HG02763 (cell line): ENCODE measurements around the gene C6orf136.
A peak's percentile ranks its signal among the peaks of the same experiment; 100 is the strongest.
"Not testable (repeated sequence)": the region's sequence is repeated elsewhere in the genome, so short reads cannot be mapped to it uniquely, and the experiment has no call there.

Source experiments
- ATAC-seq: cut with Tn5 transposase; IDR thresholded peaks from one replicate; pipeline ENCODE4 v1.9.1; 2021; ENCODE audit warnings: mild to moderate bottlenecking, moderate library complexity; ENCODE audit not compliant: unreplicated experiment

C6orf136 gene, protein sequence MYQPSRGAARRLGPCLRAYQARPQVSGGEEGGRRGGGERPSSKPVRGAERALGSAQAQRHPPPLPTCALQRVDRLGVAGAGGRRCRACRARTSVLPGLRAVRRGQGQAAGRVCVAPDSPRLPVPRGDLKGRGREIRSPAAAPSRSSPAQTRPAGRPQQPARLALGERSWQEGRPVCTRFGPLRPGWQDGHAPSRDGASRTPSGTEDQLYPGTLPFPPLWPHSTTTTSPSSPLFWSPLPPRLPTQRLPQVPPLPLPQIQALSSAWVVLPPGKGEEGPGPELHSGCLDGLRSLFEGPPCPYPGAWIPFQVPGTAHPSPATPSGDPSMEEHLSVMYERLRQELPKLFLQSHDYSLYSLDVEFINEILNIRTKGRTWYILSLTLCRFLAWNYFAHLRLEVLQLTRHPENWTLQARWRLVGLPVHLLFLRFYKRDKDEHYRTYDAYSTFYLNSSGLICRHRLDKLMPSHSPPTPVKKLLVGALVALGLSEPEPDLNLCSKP

DNA sequence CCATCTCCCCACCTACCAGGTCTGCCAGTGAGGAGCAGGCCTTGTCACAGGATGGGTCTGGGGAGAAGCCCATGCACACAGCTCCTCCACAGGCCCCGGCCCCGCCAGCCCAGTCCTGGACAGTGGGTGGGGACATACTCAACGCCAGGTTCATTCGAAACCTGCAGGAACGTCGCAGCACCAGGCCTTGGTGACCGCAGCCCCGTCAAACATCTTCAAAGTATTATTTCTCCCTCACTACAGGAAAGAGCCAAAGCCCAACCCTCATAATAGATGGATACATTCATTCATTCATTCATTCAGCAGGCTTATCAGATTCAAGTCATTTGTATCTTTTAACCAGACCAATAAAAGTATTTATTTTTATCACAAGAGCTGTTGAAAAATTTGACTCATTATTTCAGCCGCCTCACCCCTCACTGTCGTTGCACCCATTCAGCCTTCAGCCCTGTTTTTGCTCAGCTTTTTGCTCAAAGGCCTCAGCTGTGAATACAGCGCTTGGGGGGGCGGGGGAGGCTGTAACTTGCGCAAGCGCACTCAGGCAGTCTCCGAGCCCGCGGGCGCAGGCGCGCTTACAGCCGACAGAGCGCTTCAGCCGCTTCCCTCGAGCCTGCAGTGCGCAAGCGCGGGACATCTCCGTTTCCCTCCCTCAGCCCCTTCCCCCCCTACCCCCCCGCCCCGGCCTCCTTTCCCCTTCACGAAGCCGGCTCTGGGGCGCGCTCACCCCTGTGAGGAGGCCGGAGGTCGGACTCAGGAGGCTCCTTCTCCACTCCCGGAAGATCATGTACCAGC is at the start of gene C6orf136:
TSS of gene C6orf136 (plus strand) at position 684 of the 792 bp plus-strand sequence. CDS start at position 783, 99 bp downstream.
- peak; percentile 49 for ATAC-seq

DNA sequence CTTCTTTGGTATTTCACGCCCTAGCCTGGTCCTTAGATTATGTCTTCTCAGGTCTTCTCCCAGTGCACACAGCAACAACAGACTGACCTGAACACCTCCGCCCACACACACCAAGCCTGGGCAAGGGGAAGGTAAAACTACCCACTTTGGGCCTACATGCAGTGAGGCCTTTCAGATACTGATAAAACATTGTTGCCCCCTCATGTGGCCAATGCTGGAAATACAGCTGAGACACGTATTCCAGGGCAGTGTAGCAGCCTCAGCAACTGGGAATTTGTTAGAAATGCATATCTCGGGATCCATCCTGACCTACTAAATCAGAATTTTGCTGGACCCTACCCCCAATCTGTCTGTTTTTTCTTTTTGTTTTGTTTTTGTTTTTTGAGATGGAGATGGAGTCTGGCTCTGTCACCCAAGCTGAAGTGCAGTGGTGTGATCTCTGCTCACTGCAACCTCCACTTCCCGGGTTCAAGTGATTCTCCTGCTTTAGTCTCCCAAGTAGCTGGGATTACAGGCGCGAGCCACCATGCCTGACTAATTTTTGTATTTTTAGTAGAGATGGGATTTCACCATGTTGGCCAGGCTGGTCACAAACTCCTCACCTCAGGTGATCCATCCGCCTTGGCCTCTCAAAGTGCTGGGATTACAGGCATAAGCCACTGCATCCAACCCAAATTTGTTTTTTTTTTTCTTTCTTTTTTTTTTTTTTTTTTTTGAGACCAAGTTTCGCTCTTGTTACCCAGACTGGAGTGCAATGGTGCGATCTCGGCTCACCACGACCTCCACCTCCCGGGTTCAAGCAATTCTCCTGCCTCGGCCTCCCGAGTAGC is 49.4 kb upstream of the C6orf136 start:
- ATAC-seq: not testable (repeated sequence)

DNA sequence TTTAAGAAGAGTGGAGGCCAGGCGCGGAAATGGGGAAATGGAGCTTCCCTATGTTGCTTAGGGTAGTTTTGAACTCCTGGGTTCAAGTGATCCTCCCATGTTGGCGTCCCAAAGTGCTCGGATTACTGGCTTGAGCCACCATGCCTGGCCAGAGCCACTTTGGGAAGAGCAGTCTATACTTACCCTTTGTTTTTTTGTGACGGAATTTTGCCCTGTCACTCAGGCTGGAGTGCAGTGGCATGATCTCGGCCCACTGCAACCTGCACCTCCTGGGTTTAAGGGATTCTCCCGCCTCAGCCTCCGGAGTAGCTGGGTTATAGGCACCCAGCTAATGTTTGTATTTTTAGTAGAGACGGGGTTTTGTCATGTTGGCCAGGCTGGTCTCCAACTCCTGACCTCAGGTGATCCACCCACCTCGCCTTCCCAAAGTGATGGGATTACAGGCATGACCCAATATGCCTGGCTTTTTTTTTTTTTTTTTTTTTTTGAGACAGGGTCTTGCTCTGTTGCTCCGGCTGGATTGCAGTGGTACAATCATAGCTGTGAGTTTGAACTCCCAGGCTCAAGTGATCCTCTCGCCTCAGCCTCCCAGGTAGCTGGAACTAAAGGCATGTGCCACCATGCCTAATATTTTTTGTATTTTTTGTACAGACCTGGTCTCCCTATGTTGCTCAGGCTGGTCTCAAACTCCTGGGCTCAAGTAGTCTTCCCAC is 47.9 kb upstream of the C6orf136 start:
- ATAC-seq: no peak

DNA sequence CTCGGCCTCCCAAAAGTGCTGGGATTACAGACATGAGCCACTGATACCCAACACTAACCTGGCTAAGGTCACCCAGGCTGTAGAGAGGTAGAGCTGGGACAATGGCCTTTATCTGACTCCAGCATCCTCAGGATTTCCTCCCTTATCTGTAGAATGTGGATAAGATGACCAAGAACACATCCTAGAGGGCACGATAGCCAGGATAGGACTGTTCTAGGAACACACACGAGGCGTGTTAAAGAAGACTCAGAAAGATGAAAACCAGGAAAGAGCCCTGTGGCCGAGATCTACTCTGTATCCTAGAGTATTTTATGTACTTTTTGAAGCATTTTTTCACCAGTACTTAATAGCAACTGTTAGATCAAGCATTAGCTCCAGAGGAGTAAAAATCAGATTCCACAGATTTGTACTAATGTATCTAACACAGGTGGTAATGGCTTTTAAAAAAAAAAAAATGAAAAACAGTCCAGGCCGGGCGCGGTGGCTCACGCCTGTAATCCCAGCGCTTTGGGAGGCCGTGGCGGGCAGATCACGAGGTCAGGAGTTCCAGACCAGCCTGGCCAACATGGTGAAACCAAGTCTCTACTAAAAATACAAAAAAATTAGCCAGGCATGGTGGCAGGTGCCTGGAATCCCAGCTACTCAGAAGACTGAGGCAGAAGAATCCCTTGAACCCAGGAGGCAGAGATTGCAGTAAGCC is 47.2 kb upstream of the C6orf136 start:
- ATAC-seq: no peak

DNA sequence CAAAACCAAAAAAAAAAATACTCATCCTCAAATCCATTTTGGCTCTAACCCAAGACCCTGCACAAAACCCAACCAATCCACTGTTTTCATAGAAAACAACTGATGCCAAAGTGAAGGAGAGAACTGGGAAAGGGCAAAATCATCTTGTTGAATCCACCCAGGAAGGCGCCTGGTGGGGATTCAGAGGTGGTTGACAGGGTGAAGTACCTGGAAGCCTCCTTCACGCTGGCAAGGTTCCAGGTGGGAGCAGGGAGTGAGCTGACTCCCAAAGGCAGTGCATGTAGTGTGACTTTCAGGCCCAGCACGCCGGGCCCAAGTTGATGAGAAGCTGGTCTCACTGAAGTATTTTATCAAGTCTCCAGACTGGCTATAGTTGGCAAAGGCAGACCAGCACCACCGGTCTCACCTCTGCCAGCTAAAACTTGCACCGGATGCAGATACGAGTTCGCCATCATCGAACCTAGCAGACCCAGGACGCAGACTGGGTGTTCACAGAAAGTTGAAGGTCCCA is 46.4 kb upstream of the C6orf136 start:
- ATAC-seq: no peak

DNA sequence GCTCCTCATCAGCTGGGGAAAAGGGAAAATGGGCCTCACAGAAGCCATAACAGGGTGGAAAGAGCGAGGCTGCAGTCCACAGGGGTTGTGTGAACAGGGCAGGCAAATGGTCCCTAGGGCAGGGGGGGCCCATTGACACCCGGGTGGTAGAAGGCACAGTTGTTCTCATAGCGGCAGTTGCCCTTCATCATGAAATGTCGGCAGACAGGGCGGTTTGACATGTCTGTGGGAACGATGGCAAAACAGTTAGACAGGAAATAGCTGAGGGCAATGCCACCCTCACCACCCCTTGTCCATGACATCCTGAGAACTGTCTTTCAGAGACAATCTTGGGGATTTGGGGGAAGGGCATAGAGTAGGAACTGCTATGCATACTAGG is 45.5 kb upstream of the C6orf136 start:
- ATAC-seq: no peak

DNA sequence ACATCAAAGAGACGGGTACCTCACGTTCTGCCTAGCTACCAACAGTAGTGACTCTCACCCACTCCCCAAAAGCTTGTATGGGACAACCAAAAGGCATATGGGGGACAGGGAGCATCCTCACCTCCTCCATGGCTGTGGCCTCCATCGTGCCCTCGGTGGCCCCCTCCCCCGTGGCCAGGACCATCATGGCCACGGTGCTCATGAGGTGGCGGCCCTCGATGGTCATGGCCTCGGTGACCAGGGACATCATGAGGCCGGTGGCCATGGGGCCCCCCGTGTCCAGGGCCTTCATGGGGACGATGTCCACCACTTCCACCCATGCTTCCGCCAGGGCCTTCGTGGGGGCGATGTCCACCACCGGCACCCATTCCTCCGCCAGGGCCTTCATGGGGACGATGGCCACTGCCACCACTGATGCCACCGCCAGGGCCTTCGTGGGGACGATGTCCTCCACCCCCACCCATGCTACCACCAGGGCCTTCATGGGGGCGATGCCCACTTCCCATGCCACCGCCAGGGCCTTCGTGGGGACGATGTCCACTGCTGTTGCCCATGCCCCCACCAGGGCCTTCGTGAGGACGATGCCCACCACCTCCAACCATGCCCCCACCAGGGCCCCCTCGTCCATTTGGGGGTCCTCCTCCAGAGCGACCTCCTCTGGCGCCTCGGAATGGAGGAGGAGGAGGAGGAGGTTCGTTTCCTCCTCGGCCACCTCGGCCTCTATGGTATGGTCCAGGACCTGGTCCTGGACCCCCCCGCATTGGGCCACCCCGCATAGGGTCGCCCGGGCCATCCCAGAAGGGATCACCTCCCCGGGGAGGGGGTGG is 44.9 kb upstream of the C6orf136 start:
- no peak for ATAC-seq

DNA sequence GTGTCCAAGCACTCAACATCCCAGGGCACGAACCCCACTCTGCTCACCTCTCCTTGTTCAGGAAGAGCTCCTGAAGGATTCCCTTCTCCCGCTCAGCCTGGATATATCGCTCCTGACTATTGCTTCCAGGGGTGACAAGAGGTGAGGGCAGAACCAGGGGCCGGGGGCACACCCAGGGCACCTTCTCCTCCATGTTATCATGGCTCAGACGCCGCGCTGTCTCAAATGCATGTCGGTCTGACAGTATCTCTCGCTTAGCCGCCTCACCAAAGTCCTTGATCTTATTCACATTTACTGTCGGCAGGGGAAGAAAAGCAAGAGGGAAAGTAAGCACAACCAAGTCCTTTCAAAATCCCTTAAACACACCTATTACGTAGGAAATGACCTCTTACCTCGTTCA is 43.0 kb upstream of the C6orf136 start:
- ATAC-seq: no peak

DNA sequence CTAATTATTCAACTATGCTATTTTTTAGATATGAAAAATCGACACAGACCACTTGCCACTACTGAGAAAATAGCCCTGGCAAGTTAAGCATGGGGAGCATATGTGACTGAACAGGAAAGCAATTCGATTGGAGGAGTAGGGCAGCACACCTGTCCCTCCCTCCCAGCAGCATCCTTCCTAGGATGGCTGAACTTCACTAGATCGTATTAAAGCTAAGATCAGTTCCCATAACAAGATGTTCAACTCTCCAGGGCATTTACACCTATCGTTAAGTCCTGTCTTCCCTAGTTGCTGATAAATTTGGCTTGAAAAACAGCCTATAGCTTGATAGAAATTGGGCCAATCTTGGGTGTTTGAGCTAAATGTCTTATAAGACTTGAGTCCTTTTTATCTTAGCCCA is 36.9 kb upstream of the C6orf136 start:
- ATAC-seq: no peak

DNA sequence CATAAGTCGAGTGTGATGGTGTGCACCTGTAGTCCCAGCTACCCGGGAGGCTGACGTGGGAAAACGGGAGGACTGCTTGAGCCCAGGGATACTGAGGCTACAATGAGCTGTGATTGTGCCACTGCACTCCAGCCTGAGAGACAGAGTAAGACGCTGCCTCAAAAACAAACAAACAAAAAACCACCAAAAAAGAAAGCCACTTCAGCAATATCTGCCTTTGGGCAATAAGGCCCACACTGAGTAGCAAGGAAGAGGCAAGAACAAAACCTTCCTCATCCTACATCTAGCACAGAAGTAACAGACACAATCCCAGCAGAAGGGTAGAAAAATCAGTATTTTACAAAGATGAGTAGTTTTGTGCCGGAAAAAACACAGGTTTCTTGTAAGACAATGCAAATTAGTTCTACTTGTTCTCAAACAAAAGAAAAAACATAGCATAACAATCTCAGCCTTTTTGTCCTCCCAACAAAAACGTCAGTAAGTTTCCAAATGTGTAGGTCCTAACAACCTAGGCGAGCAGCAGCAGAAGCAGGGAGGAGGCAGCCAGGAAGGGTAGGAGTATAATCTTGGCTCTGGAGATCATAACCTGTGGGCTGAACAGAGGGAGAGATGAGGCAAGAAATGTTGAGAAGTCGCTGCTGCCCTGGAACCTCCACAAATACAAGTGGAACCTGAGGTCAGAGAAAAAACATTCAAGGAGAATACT is 35.6 kb upstream of the C6orf136 start:
- ATAC-seq: no peak

DNA sequence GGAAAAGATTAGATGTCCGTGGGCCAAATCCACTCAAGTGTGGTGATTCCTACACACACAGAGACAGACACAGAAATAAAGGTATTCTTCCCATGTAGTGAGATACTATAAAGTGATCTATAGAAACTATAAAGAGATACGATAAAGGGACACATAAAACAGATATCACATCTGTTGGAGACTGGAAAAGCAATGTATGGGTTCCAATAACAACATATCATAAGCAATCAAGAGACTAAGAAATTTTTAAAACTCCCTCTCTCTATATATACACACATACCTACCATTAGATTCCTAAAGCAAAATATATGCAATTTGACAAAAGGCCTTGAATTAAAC is 35.1 kb upstream of the C6orf136 start:
- no peak for ATAC-seq

DNA sequence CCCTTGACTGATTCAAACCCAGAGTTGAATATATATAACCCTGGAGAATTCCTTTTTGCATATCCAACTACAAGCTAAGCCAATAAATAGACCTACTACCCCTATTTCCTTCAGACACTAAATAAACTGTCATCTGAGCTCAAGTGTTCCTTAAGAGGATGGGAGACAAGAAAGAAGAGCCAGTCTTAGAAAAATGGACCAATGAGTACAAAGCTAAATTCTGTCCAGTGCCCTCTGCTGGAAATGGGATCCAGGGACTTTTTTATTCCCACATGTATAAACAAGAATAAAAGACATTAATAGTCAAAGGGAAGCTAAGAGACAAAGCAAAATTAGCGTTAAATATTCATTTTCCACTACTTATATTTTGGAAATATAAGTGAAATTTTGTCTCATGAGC is 34.7 kb upstream of the C6orf136 start:
- no peak for ATAC-seq

DNA sequence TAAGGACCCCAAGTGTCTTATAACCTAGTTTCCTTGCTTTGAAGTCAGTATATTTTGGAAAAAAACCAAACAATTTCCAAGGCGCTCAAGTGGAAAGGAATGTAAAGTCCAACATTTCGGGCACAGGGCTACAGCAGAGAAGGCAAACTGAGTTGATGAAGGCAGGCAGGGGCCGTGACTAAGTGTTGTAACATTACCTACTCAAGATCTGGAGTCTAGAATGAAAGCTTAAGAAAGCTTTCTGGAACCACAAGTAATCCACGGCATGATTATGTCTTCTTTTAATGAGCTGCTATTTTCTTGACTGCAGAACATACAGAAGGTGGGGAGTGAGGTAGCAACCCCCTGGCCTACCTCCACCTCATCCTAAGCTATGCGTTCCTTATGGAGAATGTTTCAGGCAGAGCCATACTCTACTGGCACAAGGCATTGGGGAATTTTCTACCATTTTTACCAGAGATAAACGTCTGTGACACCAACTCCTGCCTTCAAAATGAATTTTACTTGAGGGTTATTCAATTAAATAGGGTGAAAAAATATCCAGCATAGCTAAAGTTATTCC is 34.2 kb upstream of the C6orf136 start:
- ATAC-seq: no peak

DNA sequence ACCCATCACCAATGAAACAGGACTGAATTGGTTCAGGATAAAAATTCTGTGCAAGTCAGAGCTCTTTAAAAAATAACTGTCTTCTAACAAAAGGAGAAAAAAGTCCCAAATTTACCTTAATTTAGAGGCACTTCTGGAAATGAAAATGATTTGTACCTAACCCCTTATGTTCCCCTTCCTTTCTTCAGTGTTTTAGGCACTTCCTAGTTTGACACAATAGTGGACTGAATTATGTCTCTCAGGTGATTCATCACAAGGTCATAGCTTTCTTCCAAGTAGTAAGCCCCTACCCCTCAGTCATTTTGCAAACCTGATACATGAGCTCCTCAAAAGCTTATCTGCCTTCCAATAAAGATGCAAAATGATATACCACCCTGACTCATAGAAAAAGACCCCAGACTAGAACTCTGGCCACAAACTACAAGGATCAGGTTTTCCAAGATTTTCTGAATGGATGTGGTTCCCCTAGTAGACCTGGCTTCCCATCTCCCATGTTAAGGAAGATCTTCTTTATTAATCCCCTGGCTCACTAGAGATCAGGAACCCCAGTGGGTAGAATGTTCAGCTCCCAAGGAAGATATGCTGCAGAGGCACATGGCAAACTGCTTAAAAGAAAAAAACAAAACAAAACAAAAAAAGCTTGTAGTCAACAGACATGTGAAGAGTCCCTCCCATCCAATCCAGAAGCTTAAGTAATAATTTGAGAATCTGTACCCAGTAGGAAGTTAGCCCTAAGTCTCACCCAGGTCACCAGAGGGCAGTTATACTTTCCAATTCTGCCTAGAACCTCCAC is 33.5 kb upstream of the C6orf136 start:
- no peak for ATAC-seq

DNA sequence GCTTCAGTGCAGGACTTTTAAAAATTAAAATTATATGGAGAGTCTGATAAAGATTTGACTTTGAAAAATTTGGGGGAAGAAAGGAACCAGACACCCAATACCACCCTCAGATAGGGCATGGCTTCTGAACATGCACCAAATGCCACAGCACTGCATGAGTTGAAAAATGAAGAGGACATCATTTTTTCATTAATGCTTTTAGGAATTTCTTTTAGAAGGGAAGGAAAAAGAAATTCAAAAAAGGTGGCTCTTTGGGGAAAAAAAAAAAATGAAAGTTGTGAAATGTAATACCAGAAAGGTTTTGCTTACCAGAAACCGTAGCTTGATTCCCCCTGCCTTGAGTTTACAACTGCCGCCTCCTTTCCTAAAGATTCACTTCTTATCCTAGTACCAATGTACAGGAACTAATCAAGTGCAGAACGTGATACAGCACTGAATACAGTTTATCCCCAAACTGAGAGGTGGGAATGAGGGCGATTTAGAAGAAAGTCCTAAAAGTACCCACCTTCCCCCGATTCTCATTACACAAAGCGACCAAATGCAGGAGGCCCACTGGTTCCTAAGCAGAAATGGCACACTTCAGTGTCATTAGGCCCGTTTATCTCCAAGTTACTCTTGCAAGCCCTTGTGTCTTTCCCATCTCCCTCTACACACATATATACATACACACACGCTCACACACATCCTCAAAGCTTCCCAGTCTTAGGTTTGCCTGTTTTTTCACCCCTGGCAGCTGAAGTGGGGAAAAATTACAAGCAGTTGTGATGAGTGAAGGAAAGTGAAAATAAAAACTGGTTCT is 32.7 kb upstream of the C6orf136 start:
- no peak for ATAC-seq

DNA sequence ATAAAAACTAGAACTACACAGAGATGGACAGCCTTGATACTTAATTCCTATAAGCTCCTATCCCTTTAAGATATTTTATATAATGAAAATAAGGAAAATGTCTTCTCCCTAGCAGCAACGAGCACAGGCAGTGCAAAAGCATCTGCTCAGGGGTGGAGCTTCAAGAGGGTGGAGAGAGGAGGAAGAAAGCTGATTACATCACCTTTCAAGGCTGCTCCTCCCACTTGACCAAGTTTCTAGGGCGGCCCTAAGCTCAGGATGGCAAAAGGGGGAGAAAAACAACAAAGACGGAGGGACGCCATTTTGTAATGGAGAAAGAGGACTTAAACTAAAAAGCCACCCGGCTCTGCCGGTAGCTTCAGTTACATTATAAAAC is 32.1 kb upstream of the C6orf136 start:
- peak; percentile 33 for ATAC-seq
